ENCODE results near the gene FBXL7. TPM values are rescaled to one million over a fixed set of nuclear protein-coding genes. Genes with fewer than 3 reads are reported as not detected.

The FBXL7 gene
- total and polyA plus RNA-seq, 4 donors = 0.24 to 1.4 (median 1.2) TPM

- Histone ChIP-seq H3K4me1 (ENCODE audit: control insufficient read depth in 4 of 4, insufficient read depth in 4 of 4, low read length in 3 of 4) (no peaks in the 10 kb centered on the region), H3K36me3 (ENCODE audit: control insufficient read depth in 4 of 4, insufficient read depth in 3 of 4, low read depth in 1 of 4, low read length in 3 of 4) (no peaks in the 10 kb centered on the region), H3K27me3 (ENCODE audit: control insufficient read depth in 4 of 4, insufficient read depth in 4 of 4, low read length in 3 of 4) (no peaks in the 10 kb centered on the region), H3K4me3 (ENCODE audit: low read depth in 1 of 3, low read length in 3 of 3) (no peak overlapping the region), H3K9me3 (ENCODE audit: control insufficient read depth in 4 of 4, low read length in 3 of 4) (no peaks in the 10 kb centered on the region), H3K27ac (ENCODE audit: low read depth in 1 of 2, low read length in 2 of 2) (no peak overlapping the region), H3K9ac (ENCODE audit: low read depth in 1 of 2, low read length in 2 of 2) (no peak overlapping the region)
- WGBS = 82% methylated on average over 5 of the region's 5 CpGs
- no peak for DNase-seq (ENCODE audit: low spot score)
- TF ChIP-seq REST (IDR thresholded peaks at IDR 0.05) (no peak), SP1 (IDR thresholded peaks at IDR 0.05) (no peak), HNF4A (conservative IDR thresholded peaks at IDR 0.05) (no peak), RAD21 (IDR thresholded peaks at IDR 0.05) (no peak), FOXA1 (IDR thresholded peaks at IDR 0.05) (no peak), RXRA (IDR thresholded peaks at IDR 0.05) (no peak), YY1 (IDR thresholded peaks at IDR 0.05) (no peak), NR2F2 (IDR thresholded peaks at IDR 0.05) (no peak), EGR1 (IDR thresholded peaks at IDR 0.05; ENCODE audit: low read depth in 2 of 2) (no peak), JUND (IDR thresholded peaks at IDR 0.05) (no peak), GABPA (IDR thresholded peaks at IDR 0.05 in 1 of 2, conservative IDR thresholded peaks at IDR 0.05 in 1 of 2) (no peak), ATF3 (IDR thresholded peaks at IDR 0.05) (no peak), HNF4G (IDR thresholded peaks at IDR 0.05) (no peak), ZBTB33 (IDR thresholded peaks at IDR 0.05) (no peak), FOXA2 (IDR thresholded peaks at IDR 0.05) (no peak), TAF1 (conservative IDR thresholded peaks at IDR 0.05) (no peak)
- TF ChIP-seq, protein P1, sequence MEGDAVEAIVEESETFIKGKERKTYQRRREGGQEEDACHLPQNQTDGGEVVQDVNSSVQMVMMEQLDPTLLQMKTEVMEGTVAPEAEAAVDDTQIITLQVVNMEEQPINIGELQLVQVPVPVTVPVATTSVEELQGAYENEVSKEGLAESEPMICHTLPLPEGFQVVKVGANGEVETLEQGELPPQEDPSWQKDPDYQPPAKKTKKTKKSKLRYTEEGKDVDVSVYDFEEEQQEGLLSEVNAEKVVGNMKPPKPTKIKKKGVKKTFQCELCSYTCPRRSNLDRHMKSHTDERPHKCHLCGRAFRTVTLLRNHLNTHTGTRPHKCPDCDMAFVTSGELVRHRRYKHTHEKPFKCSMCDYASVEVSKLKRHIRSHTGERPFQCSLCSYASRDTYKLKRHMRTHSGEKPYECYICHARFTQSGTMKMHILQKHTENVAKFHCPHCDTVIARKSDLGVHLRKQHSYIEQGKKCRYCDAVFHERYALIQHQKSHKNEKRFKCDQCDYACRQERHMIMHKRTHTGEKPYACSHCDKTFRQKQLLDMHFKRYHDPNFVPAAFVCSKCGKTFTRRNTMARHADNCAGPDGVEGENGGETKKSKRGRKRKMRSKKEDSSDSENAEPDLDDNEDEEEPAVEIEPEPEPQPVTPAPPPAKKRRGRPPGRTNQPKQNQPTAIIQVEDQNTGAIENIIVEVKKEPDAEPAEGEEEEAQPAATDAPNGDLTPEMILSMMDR (IDR thresholded peaks at IDR 0.05; ENCODE audit: low read depth, low read length, missing input control) = no peak
- TF ChIP-seq, protein P2, sequence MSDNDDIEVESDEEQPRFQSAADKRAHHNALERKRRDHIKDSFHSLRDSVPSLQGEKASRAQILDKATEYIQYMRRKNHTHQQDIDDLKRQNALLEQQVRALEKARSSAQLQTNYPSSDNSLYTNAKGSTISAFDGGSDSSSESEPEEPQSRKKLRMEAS (IDR thresholded peaks at IDR 0.05) = no peak
Observed at GRCh38 chr5:15715967-15716366, 216.0 kb downstream of the FBXL7 start.

Data from liver (tissue), 9 donors.